GM12878 (cell line): ENCODE measurements around the gene FBLN7.

Source experiments
- CHD4 ChIP-seq: fragments of 200-600 bp; sonication (generic); IDR thresholded peaks from 2 replicates; pipeline ENCODE4 v1.6.1; 2016; ENCODE audit warnings: mild to moderate bottlenecking
- ETV6 ChIP-seq, 2 experiments: fragments of 450-650 bp in 1 of 2; IDR thresholded peaks in 1 of 2; conservative IDR thresholded peaks in 1 of 2; 2 replicates each; pipeline ENCODE4 v1.6.1; 2014; ENCODE audit warnings: antibody characterized with exemption in 1 of 2, borderline replicate concordance in 1 of 2, low read depth in 1 of 2, mild to moderate bottlenecking in 1 of 2, moderate library complexity in 1 of 2
- EZH2 ChIP-seq: IDR thresholded peaks from 2 replicates; pipeline ENCODE4 v1.6.1; 2012; ENCODE audit warnings: low read depth, mild to moderate bottlenecking, control low read depth, inconsistent platforms, low read length, borderline replicate concordance; ENCODE audit not compliant: control insufficient read depth
- FOXM1 ChIP-seq: IDR thresholded peaks from 2 replicates; pipeline ENCODE4 v1.6.1; 2012; ENCODE audit warnings: low read depth, mild to moderate bottlenecking, inconsistent platforms, low read length, moderate library complexity
- GABPA ChIP-seq: IDR thresholded peaks from 2 replicates; pipeline ENCODE4 v1.6.1; 2014; ENCODE audit warnings: antibody characterized with exemption, low read depth, mild to moderate bottlenecking, inconsistent platforms
- NR2C2 ChIP-seq: IDR thresholded peaks from 2 replicates; pipeline ENCODE4 v1.6.1; 2011; ENCODE audit warnings: borderline replicate concordance, low read depth; ENCODE audit not compliant: control insufficient read depth, insufficient read length
- POLR2A ChIP-seq: IDR thresholded peaks from 2 replicates; pipeline ENCODE4 v1.6.1; 2011; ENCODE audit warnings: low read depth, mild to moderate bottlenecking, low read length
- ZZZ3 ChIP-seq: IDR thresholded peaks from 2 replicates; pipeline ENCODE4 v1.6.1; 2011; ENCODE audit warnings: low read depth; ENCODE audit not compliant: control insufficient read depth, insufficient read length
- TF ChIP-seq, protein P1 (sequence below): fragments of 450-650 bp; IDR thresholded peaks from 2 replicates; pipeline ENCODE4 v1.6.1; 2017; ENCODE audit warnings: mild to moderate bottlenecking
- TF ChIP-seq, protein P2 (sequence below), 3 experiments: IDR thresholded peaks in 2 of 3; conservative IDR thresholded peaks in 1 of 3; 2 replicates each; pipeline ENCODE4 v1.5.1; 2011; ENCODE audit warnings: low read depth in 3 of 3, low read length in 3 of 3, mild to moderate bottlenecking in 3 of 3, control low read depth in 2 of 3, moderate library complexity in 2 of 3, inconsistent platforms in 1 of 3, mixed read lengths in 1 of 3; ENCODE audit not compliant: control insufficient read depth in 2 of 3, insufficient read depth in 1 of 3; ENCODE audit errors: extremely low read depth in 1 of 3
- TF ChIP-seq, protein P3 (sequence below): IDR thresholded peaks from 2 replicates; pipeline ENCODE4 v1.6.1; 2012; ENCODE audit warnings: low read depth, low read length, improper control_type of control experiment
- TF ChIP-seq, protein P4 (sequence below): IDR thresholded peaks from 2 replicates; pipeline ENCODE4 v1.6.1; 2012; ENCODE audit warnings: mild to moderate bottlenecking, low read depth, low read length
- TF ChIP-seq, protein P5 (sequence below): fragments of 450-650 bp; conservative IDR thresholded peaks from 2 replicates; pipeline ENCODE4 v1.6.1; 2017; ENCODE audit warnings: mild to moderate bottlenecking, moderate library complexity

DNA sequence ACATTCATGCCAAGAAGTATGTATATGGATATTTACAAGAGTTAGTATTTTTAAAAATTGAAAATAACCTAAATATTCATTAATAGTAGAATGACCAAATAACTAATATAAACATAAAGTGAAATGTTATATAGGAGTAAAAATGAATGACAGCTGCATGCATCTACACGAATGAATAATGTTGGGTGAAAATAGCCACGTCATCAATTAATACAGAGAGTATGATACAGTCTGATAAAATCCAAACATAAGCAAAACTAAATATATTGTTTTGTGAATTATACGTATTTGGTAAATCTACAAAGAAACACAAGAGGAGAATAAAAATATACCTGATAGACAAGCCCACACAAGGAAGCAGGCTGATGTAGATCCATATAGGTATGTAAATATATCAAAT is 92.2 kb downstream of the FBLN7 start:
- TF ChIP-seq, protein P1, sequence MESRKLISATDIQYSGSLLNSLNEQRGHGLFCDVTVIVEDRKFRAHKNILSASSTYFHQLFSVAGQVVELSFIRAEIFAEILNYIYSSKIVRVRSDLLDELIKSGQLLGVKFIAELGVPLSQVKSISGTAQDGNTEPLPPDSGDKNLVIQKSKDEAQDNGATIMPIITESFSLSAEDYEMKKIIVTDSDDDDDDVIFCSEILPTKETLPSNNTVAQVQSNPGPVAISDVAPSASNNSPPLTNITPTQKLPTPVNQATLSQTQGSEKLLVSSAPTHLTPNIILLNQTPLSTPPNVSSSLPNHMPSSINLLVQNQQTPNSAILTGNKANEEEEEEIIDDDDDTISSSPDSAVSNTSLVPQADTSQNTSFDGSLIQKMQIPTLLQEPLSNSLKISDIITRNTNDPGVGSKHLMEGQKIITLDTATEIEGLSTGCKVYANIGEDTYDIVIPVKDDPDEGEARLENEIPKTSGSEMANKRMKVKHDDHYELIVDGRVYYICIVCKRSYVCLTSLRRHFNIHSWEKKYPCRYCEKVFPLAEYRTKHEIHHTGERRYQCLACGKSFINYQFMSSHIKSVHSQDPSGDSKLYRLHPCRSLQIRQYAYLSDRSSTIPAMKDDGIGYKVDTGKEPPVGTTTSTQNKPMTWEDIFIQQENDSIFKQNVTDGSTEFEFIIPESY, result no peak
- TF ChIP-seq, protein P2, sequence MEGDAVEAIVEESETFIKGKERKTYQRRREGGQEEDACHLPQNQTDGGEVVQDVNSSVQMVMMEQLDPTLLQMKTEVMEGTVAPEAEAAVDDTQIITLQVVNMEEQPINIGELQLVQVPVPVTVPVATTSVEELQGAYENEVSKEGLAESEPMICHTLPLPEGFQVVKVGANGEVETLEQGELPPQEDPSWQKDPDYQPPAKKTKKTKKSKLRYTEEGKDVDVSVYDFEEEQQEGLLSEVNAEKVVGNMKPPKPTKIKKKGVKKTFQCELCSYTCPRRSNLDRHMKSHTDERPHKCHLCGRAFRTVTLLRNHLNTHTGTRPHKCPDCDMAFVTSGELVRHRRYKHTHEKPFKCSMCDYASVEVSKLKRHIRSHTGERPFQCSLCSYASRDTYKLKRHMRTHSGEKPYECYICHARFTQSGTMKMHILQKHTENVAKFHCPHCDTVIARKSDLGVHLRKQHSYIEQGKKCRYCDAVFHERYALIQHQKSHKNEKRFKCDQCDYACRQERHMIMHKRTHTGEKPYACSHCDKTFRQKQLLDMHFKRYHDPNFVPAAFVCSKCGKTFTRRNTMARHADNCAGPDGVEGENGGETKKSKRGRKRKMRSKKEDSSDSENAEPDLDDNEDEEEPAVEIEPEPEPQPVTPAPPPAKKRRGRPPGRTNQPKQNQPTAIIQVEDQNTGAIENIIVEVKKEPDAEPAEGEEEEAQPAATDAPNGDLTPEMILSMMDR (IDR thresholded peaks at IDR 0.05 in 2 of 3, conservative IDR thresholded peaks at IDR 0.05 in 1 of 3; ENCODE audit: control insufficient read depth in 2 of 3, extremely low read depth in 1 of 3, insufficient read depth in 1 of 3, low read depth in 3 of 3, low read length in 3 of 3), result no peak
- TF ChIP-seq EZH2 (no peak), CHD4 (no peak), GABPA (no peak), POLR2A (no peak), FOXM1 (no peak), ETV6 (conservative IDR thresholded peaks at IDR 0.05 in 1 of 2, IDR thresholded peaks at IDR 0.05 in 1 of 2; ENCODE audit: borderline replicate concordance in 1 of 2, low read depth in 1 of 2) (no peak), ZZZ3 (no peak), NR2C2 (no peak)
- TF ChIP-seq, protein P3, sequence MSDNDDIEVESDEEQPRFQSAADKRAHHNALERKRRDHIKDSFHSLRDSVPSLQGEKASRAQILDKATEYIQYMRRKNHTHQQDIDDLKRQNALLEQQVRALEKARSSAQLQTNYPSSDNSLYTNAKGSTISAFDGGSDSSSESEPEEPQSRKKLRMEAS, result no peak
- TF ChIP-seq, protein P4, sequence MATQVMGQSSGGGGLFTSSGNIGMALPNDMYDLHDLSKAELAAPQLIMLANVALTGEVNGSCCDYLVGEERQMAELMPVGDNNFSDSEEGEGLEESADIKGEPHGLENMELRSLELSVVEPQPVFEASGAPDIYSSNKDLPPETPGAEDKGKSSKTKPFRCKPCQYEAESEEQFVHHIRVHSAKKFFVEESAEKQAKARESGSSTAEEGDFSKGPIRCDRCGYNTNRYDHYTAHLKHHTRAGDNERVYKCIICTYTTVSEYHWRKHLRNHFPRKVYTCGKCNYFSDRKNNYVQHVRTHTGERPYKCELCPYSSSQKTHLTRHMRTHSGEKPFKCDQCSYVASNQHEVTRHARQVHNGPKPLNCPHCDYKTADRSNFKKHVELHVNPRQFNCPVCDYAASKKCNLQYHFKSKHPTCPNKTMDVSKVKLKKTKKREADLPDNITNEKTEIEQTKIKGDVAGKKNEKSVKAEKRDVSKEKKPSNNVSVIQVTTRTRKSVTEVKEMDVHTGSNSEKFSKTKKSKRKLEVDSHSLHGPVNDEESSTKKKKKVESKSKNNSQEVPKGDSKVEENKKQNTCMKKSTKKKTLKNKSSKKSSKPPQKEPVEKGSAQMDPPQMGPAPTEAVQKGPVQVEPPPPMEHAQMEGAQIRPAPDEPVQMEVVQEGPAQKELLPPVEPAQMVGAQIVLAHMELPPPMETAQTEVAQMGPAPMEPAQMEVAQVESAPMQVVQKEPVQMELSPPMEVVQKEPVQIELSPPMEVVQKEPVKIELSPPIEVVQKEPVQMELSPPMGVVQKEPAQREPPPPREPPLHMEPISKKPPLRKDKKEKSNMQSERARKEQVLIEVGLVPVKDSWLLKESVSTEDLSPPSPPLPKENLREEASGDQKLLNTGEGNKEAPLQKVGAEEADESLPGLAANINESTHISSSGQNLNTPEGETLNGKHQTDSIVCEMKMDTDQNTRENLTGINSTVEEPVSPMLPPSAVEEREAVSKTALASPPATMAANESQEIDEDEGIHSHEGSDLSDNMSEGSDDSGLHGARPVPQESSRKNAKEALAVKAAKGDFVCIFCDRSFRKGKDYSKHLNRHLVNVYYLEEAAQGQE, result no peak
- TF ChIP-seq, protein P5, sequence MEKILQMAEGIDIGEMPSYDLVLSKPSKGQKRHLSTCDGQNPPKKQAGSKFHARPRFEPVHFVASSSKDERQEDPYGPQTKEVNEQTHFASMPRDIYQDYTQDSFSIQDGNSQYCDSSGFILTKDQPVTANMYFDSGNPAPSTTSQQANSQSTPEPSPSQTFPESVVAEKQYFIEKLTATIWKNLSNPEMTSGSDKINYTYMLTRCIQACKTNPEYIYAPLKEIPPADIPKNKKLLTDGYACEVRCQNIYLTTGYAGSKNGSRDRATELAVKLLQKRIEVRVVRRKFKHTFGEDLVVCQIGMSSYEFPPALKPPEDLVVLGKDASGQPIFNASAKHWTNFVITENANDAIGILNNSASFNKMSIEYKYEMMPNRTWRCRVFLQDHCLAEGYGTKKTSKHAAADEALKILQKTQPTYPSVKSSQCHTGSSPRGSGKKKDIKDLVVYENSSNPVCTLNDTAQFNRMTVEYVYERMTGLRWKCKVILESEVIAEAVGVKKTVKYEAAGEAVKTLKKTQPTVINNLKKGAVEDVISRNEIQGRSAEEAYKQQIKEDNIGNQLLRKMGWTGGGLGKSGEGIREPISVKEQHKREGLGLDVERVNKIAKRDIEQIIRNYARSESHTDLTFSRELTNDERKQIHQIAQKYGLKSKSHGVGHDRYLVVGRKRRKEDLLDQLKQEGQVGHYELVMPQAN, result no peak
